GM10248 (cell line): Measurements from ENCODE around the gene FKTN.

ENCODE experiments used
- CTCF ChIA-PET: fragments of 300-600 bp; sonication (Branson Sonifier 250); formaldehyde crosslinking; extraction: SDS; loops from one replicate; lab custom pipeline; 2021; ENCODE audit warnings: antibody characterized with exemption; lab: Yijun Ruan, JAX
- POLR2A ChIA-PET: fragments of 350-650 bp; sonication (Branson Sonifier 250); formaldehyde crosslinking; extraction: SDS; loops from one replicate; lab custom pipeline; 2020; ENCODE audit warnings: antibody characterized with exemption; lab: Yijun Ruan, JAX
- DNase-seq: peaks from one replicate; pipeline ENCODE4 v3.0.0; 2012; ENCODE audit errors: extremely low spot score
- CTCF ChIP-seq: IDR thresholded peaks from 2 replicates; pipeline ENCODE4 v1.5.1; 2012; ENCODE audit warnings: mild to moderate bottlenecking, low read depth; ENCODE audit errors: extremely low read depth, missing control alignments, control extremely low read depth

FKTN gene

GRCh38 chr9:105678163-105678562 lies 120.2 kb downstream of the FKTN start:
- DNase-seq = no peak
- TF ChIP-seq CTCF = no peak
- ChIA-PET CTCF (interaction anchor here (0.8 to 1.6 kb wide), 4 partner anchors 13 to 44 kb away, joined by 3 to 4 read pairs (median 4); no protein-coding TSS in a partner anchor), POLR2A (no interaction called here)

- ChIA-PET CTCF (interaction anchor here (0.8 to 1.6 kb wide), 4 partner anchors 14 to 44 kb away, joined by 3 to 4 read pairs (median 4); no protein-coding TSS in a partner anchor), POLR2A (interaction anchor here (0.5 kb wide), 1 partner anchor 197 kb away, joined by 3 read pairs; no protein-coding TSS in a partner anchor)
- DNase-seq = no peak
- TF ChIP-seq CTCF = no peak
Observed at GRCh38 chr9:105678781-105679180, 120.8 kb downstream of the FKTN start.

GRCh38 chr9:105679257-105680022 lies 121.5 kb downstream of the FKTN start:
- ChIA-PET CTCF (interaction anchor here (0.8 to 1.7 kb wide), 5 partner anchors 15 to 45 kb away, joined by 3 to 4 read pairs (median 3); no protein-coding TSS in a partner anchor), POLR2A (interaction anchor here (0.5 kb wide), 1 partner anchor 198 kb away, joined by 3 read pairs; no protein-coding TSS in a partner anchor)
- DNase-seq = no peak
- TF ChIP-seq CTCF = no peak

GRCh38 chr9:105681313-105681712 lies 123.4 kb downstream of the FKTN start:
- ChIA-PET POLR2A (no interaction called here), CTCF (interaction anchor here (0.6 to 1.7 kb wide), 4 partner anchors 9 to 43 kb away, joined by 3 to 4 read pairs (median 3); no protein-coding TSS in a partner anchor)
- no peak for TF ChIP-seq CTCF
- no peak for DNase-seq

GRCh38 chr9:105681724-105682123 lies 123.8 kb downstream of the FKTN start:
- DNase-seq = no peak
- TF ChIP-seq CTCF = no peak
- ChIA-PET CTCF (interaction anchor here (1.3 to 1.7 kb wide), 2 partner anchors 13 to 35 kb away, joined by 3 to 4 read pairs; no protein-coding TSS in a partner anchor), POLR2A (no interaction called here)

- POLR2A ChIA-PET = no interaction called here
- no peak for DNase-seq
- TF ChIP-seq CTCF = no peak
- CTCF ChIA-PET = interaction anchor here (0.8 kb wide), 1 partner anchor 27 kb away, joined by 3 read pairs; no protein-coding TSS in a partner anchor
Observed at GRCh38 chr9:105683688-105684275, 125.9 kb downstream of the FKTN start.
